ENCODE measurements around the gene KLF7. TPM values are rescaled to one million over a fixed set of nuclear protein-coding genes. Genes with fewer than 3 reads are reported as not detected.

The KLF7 gene
- total RNA-seq, 1 experiment from 2014 or later: 32.2 TPM

- no peak overlapping the region for H4K91ac ChIP-seq (ENCODE audit: insufficient read length, low read depth, low read length)
- no peak overlapping the region for H3K4me2 ChIP-seq (ENCODE audit: insufficient read depth, insufficient read length, low read length)
- no peak overlapping the region for H3K9ac ChIP-seq (ENCODE audit: extremely low read depth, insufficient read length, low read length)
- H3K4me1 ChIP-seq (ENCODE audit: insufficient read depth, low read length): peaks cover 2% of the 10 kb centered on the region
- H3K9me3 Mint-ChIP-seq: no peaks in the 10 kb centered on the region
- H2BK120ac ChIP-seq (ENCODE audit: low read depth, low read length, poor library complexity, severe bottlenecking): no peak overlapping the region
- H3K36me3 Mint-ChIP-seq (ENCODE audit: insufficient read depth in 1 of 3, low read depth in 3 of 3): peaks cover 18 to 45% (median 26%) of the 10 kb centered on the region in 3 experiments
- TF ChIP-seq CTCF (conservative IDR thresholded peaks at IDR 0.05): no peak
- H2AK5ac ChIP-seq (ENCODE audit: insufficient read length, low read length): no peak overlapping the region
- no peaks in the 10 kb centered on the region for H3K79me2 ChIP-seq (ENCODE audit: insufficient read depth, low read length)
- H2AFZ ChIP-seq (ENCODE audit: low read length): no peak overlapping the region
- no CpG with 5 or more reads among the region's 5 CpGs for WGBS (ENCODE audit: extremely low coverage, insufficient read length, low lambda C conversion rate)
- H3K23me2 ChIP-seq (ENCODE audit: insufficient read length, low read depth, low read length, poor library complexity, severe bottlenecking): no peaks in the 10 kb centered on the region
- H3K27me3 ChIP-seq (ENCODE audit: insufficient read depth, low read length): no peaks in the 10 kb centered on the region
- peaks cover 21 to 25% of the 10 kb centered on the region in 2 experiments for H3K4me1 Mint-ChIP-seq
- DNase-seq: no peak
- H4K5ac ChIP-seq (ENCODE audit: insufficient read length, low read depth, low read length): no peak overlapping the region
- H3K14ac ChIP-seq (ENCODE audit: insufficient read depth, low read length): no peak overlapping the region
- H3K27me3 Mint-ChIP-seq (ENCODE audit: low read depth): no peaks in the 10 kb centered on the region
- H3K9me3 ChIP-seq (ENCODE audit: control insufficient read depth, low read depth, low read length): no peaks in the 10 kb centered on the region
- no peak overlapping the region for H2BK15ac ChIP-seq (ENCODE audit: low read depth, low read length)
- H3K27ac Mint-ChIP-seq: peak overlapping the region in 2 of 3 experiments; percentile 59 to 73; a peak in 2 of 7 replicates
- H2BK12ac ChIP-seq (ENCODE audit: insufficient read length, low read depth, low read length): no peak overlapping the region
- no peak overlapping the region for H2BK5ac ChIP-seq (ENCODE audit: insufficient read length, low read length)
- no peaks in the 10 kb centered on the region for H3K79me1 ChIP-seq (ENCODE audit: insufficient read depth, low read depth, low read length, poor library complexity, severe bottlenecking)
- H3T11ph ChIP-seq (ENCODE audit: low read length): no peak overlapping the region
- no peak overlapping the region for H3K18ac ChIP-seq (ENCODE audit: insufficient read length, low read depth, low read length)
- H3K56ac ChIP-seq (ENCODE audit: insufficient read length, low read depth, low read length): no peak overlapping the region
- no peaks in the 10 kb centered on the region for H4K20me1 ChIP-seq (ENCODE audit: control insufficient read depth, insufficient read depth, insufficient read length)
- H2BK20ac ChIP-seq (ENCODE audit: low read depth, low read length, poor library complexity, severe bottlenecking): no peak overlapping the region
- no peak overlapping the region for H4K8ac ChIP-seq (replicated peaks; ENCODE audit: insufficient read length, low read depth, low read length)
- no peak overlapping the region for H3K23ac ChIP-seq (ENCODE audit: insufficient read length, low read depth, low read length)
- H3K4ac ChIP-seq (ENCODE audit: low read depth, low read length): no peak overlapping the region
- no peak overlapping the region for H3K27ac ChIP-seq (ENCODE audit: insufficient read length, low read depth, low read length)
- no peak overlapping the region for H3K4me3 Mint-ChIP-seq
Measured at GRCh38 chr2:207085110-207085509, 80.6 kb downstream of the KLF7 start.
